Measurements from ENCODE around the gene NTRK3. TPM values are rescaled to one million over a fixed set of nuclear protein-coding genes. Genes with fewer than 3 reads are reported as not detected.

Gene NTRK3
- total RNA-seq, 2 donors from 2014 or later, result 0.66 to 5.2 TPM

GRCh38 chr15:87976552-87976951 lies 280.0 kb downstream of the NTRK3 start:
- H3K27ac ChIP-seq, result no peak overlapping the region
- 70 to 73% methylated on average over 3 of the region's 3 CpGs for WGBS, 2 donors
- TF ChIP-seq POLR2A (IDR thresholded peaks at IDR 0.05), result no peak
- TF ChIP-seq CTCF (IDR thresholded peaks at IDR 0.05), result no peak
- no peak overlapping the region for H3K4me3 ChIP-seq
- H3K27me3 ChIP-seq, result no peaks in the 10 kb centered on the region
- intact Hi-C loops (cut with DNase I), result no loop called here
- H3K4me1 ChIP-seq, result no peaks in the 10 kb centered on the region
- DNase-seq (no peak), ATAC-seq (no peak)
- H3K9me3 ChIP-seq, result no peaks in the 10 kb centered on the region
- H3K36me3 ChIP-seq (replicated peaks in 1 of 2; ENCODE audit: insufficient read depth in 1 of 2, low read depth in 2 of 2), result no peaks in the 10 kb centered on the region

- Histone ChIP-seq H3K9me3 (no peaks in the 10 kb centered on the region), H3K27me3 (no peaks in the 10 kb centered on the region), H3K27ac (no peak overlapping the region), H3K4me1 (no peaks in the 10 kb centered on the region), H3K4me3 (no peak overlapping the region), H3K36me3 (replicated peaks in 1 of 2; ENCODE audit: insufficient read depth in 1 of 2, low read depth in 2 of 2) (no peaks in the 10 kb centered on the region)
- 44 to 48% methylated on average over 10 to 13 of the region's 13 CpGs for WGBS, 2 donors
- no peak for TF ChIP-seq CTCF (IDR thresholded peaks at IDR 0.05)
- TF ChIP-seq POLR2A (IDR thresholded peaks at IDR 0.05), result no peak
- intact Hi-C loops (cut with DNase I), result no loop called here
- no peak for DNase-seq
- ATAC-seq, result no peak
Observed at GRCh38 chr15:87973501-87974215, 282.9 kb downstream of the NTRK3 start.

DNA sequence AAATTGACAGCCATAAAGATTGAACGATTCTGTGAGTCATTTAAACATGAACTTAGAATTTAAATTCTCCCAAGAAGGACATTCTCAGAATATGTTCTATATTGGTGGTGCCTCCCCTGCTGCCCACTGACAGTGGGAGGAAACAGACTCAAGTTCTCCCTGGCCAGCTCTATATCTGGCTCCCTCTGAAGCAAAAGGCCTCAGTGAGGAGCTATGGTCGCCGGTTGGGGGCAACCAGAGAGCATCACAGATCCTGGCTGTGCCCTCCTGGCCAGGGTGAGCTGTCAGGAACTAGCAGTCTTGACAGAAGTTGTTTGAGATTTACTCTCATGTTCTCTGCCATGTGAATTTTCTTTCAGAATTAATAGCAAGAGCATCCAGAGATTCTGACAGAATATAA lies 285.5 kb downstream of the NTRK3 start:
- H3K27me3 ChIP-seq, result no peaks in the 10 kb centered on the region
- H3K9me3 ChIP-seq, result no peaks in the 10 kb centered on the region
- H3K4me3 ChIP-seq, result no peak overlapping the region
- ATAC-seq (no peak), DNase-seq (no peak)
- H3K27ac ChIP-seq, result no peak overlapping the region
- H3K4me1 ChIP-seq, result no peaks in the 10 kb centered on the region
- intact Hi-C loops (cut with DNase I), result no loop called here
- WGBS, 2 donors, result 41 to 49% methylated on average over 3 of the region's 3 CpGs
- no peaks in the 10 kb centered on the region for H3K36me3 ChIP-seq (replicated peaks in 1 of 2; ENCODE audit: insufficient read depth in 1 of 2, low read depth in 2 of 2)
- TF ChIP-seq CTCF (IDR thresholded peaks at IDR 0.05), result no peak
- TF ChIP-seq POLR2A (IDR thresholded peaks at IDR 0.05), result no peak

DNA sequence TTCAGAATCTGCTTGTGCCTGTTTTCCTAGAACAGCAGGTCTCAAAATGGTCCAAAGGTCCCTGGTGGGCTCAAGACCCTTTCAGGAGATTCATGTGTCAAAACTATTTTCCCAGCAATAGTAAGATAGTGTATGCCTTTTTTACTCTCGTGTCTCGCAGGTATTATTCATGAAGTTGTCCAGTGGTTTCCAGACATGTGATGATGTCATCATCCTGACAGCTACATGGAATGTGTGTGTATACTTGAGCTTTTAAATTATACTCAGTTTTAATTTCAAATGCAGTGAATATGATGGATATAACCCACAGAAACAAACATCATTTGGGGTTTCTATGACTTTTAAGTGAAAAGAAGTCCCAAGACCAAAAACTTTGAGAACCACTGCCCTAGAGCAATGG lies 288.6 kb downstream of the NTRK3 start:
- WGBS, 2 donors, result 52 to 58% methylated on average over 2 of the region's 2 CpGs
- Histone ChIP-seq H3K9me3 (no peaks in the 10 kb centered on the region), H3K4me1 (no peaks in the 10 kb centered on the region), H3K4me3 (no peak overlapping the region), H3K27ac (no peak overlapping the region), H3K27me3 (no peaks in the 10 kb centered on the region), H3K36me3 (replicated peaks in 1 of 2; ENCODE audit: insufficient read depth in 1 of 2, low read depth in 2 of 2) (no peaks in the 10 kb centered on the region)
- intact Hi-C loops (cut with DNase I), result no loop called here
- ATAC-seq (no peak), DNase-seq (no peak)
- no peak for TF ChIP-seq POLR2A (IDR thresholded peaks at IDR 0.05)
- no peak for TF ChIP-seq CTCF (IDR thresholded peaks at IDR 0.05)

- intact Hi-C loops (cut with DNase I), result no loop called here
Observed at GRCh38 chr15:87965304-87965703, 291.2 kb downstream of the NTRK3 start.

More at GRCh38 chr15:87965304-87965703, 291.2 kb downstream of the NTRK3 start:
- Histone ChIP-seq H3K9me3 (no peaks in the 10 kb centered on the region), H3K4me1 (no peaks in the 10 kb centered on the region), H3K27ac (no peak overlapping the region), H3K4me3 (no peak overlapping the region), H3K27me3 (no peaks in the 10 kb centered on the region), H3K36me3 (replicated peaks in 1 of 2; ENCODE audit: insufficient read depth in 1 of 2, low read depth in 2 of 2) (no peaks in the 10 kb centered on the region)
- DNase-seq (no peak), ATAC-seq (no peak)
- 46 to 54% methylated on average over 5 of the region's 5 CpGs for WGBS, 2 donors
- no peak for TF ChIP-seq POLR2A (IDR thresholded peaks at IDR 0.05)
- no peak for TF ChIP-seq CTCF (IDR thresholded peaks at IDR 0.05)
